ENCODE results near the gene PDGFD. TPM values are rescaled to one million over a fixed set of nuclear protein-coding genes. Genes with fewer than 3 reads are reported as not detected.

Gene PDGFD
- total RNA-seq, 1 donor from 2014 or later, result 0.49 TPM

- no peak for TF ChIP-seq CTCF (IDR thresholded peaks at IDR 0.05; ENCODE audit: partially characterized antibody, unreplicated experiment)
- Mint-ChIP-seq H3K4me1 (ENCODE audit: low read depth, unreplicated experiment) (peaks cover 12% of the 10 kb centered on the region), H3K9me3 (ENCODE audit: unreplicated experiment) (peaks cover 2% of the 10 kb centered on the region), H3K27ac (ENCODE audit: unreplicated experiment) (no peak overlapping the region), H3K4me3 (ENCODE audit: unreplicated experiment) (no peak overlapping the region), H3K36me3 (ENCODE audit: unreplicated experiment) (no peaks in the 10 kb centered on the region), H3K27me3 (ENCODE audit: unreplicated experiment) (no peaks in the 10 kb centered on the region)
- no peak for DNase-seq
Observed at GRCh38 chr11:104089481-104089880, 74.5 kb downstream of the PDGFD start.

GRCh38 chr11:104086621-104087020 is 77.3 kb downstream of the PDGFD start:
- Mint-ChIP-seq H3K4me1 (ENCODE audit: low read depth, unreplicated experiment) (peaks cover 3% of the 10 kb centered on the region), H3K36me3 (ENCODE audit: unreplicated experiment) (no peaks in the 10 kb centered on the region), H3K27ac (ENCODE audit: unreplicated experiment) (no peak overlapping the region), H3K4me3 (ENCODE audit: unreplicated experiment) (no peak overlapping the region), H3K9me3 (ENCODE audit: unreplicated experiment) (no peaks in the 10 kb centered on the region), H3K27me3 (ENCODE audit: unreplicated experiment) (no peaks in the 10 kb centered on the region)
- TF ChIP-seq CTCF (IDR thresholded peaks at IDR 0.05; ENCODE audit: partially characterized antibody, unreplicated experiment), result no peak
- DNase-seq, result no peak

GRCh38 chr11:104078995-104079394 is 85.0 kb downstream of the PDGFD start:
- Mint-ChIP-seq H3K27me3 (ENCODE audit: unreplicated experiment) (no peaks in the 10 kb centered on the region), H3K4me1 (ENCODE audit: low read depth, unreplicated experiment) (no peaks in the 10 kb centered on the region), H3K9me3 (ENCODE audit: unreplicated experiment) (no peaks in the 10 kb centered on the region), H3K4me3 (ENCODE audit: unreplicated experiment) (no peak overlapping the region), H3K36me3 (ENCODE audit: unreplicated experiment) (no peaks in the 10 kb centered on the region), H3K27ac (ENCODE audit: unreplicated experiment) (no peak overlapping the region)
- no peak for DNase-seq
- TF ChIP-seq CTCF (IDR thresholded peaks at IDR 0.05; ENCODE audit: partially characterized antibody, unreplicated experiment), result no peak

GRCh38 chr11:104078245-104078644 is 85.7 kb downstream of the PDGFD start:
- Mint-ChIP-seq H3K9me3 (ENCODE audit: unreplicated experiment) (no peaks in the 10 kb centered on the region), H3K4me3 (ENCODE audit: unreplicated experiment) (no peak overlapping the region), H3K27ac (ENCODE audit: unreplicated experiment) (no peak overlapping the region), H3K27me3 (ENCODE audit: unreplicated experiment) (no peaks in the 10 kb centered on the region), H3K36me3 (ENCODE audit: unreplicated experiment) (no peaks in the 10 kb centered on the region), H3K4me1 (ENCODE audit: low read depth, unreplicated experiment) (no peaks in the 10 kb centered on the region)
- no peak for TF ChIP-seq CTCF (IDR thresholded peaks at IDR 0.05; ENCODE audit: partially characterized antibody, unreplicated experiment)
- DNase-seq, result no peak

- no peak for DNase-seq
- no peak for TF ChIP-seq CTCF (IDR thresholded peaks at IDR 0.05; ENCODE audit: partially characterized antibody, unreplicated experiment)
- Mint-ChIP-seq H3K36me3 (ENCODE audit: unreplicated experiment) (no peaks in the 10 kb centered on the region), H3K4me1 (ENCODE audit: low read depth, unreplicated experiment) (no peaks in the 10 kb centered on the region), H3K4me3 (ENCODE audit: unreplicated experiment) (no peak overlapping the region), H3K27me3 (ENCODE audit: unreplicated experiment) (no peaks in the 10 kb centered on the region), H3K27ac (ENCODE audit: unreplicated experiment) (no peak overlapping the region), H3K9me3 (ENCODE audit: unreplicated experiment) (no peaks in the 10 kb centered on the region)
Observed at GRCh38 chr11:104076455-104076854, 87.5 kb downstream of the PDGFD start.
